HG03442 (cell line): ENCODE measurements around the gene TSPAN32.
"Not testable (repeated sequence)": the region's sequence is repeated elsewhere in the genome, so short reads cannot be mapped to it uniquely, and the experiment has no call there.

Experiments
- ATAC-seq: cut with Tn5 transposase; IDR thresholded peaks from one replicate; pipeline ENCODE4 v1.9.1; 2021; ENCODE audit warnings: mild to moderate bottlenecking, moderate library complexity; ENCODE audit not compliant: unreplicated experiment

Gene TSPAN32

GRCh38 chr11:2362414-2362813, 60.6 kb downstream of the TSPAN32 start:
- ATAC-seq = no peak

- ATAC-seq = no peak
Measured at GRCh38 chr11:2363130-2363529, 61.3 kb downstream of the TSPAN32 start.

GRCh38 chr11:2363577-2364370, 62.0 kb downstream of the TSPAN32 start:
- no peak for ATAC-seq

GRCh38 chr11:2364386-2364785, 62.6 kb downstream of the TSPAN32 start:
- ATAC-seq = not testable (repeated sequence)

GRCh38 chr11:2365571-2366210, 63.9 kb downstream of the TSPAN32 start:
- no peak for ATAC-seq

- no peak for ATAC-seq
Measured at GRCh38 chr11:2366276-2366675, 64.5 kb downstream of the TSPAN32 start.

- no peak for ATAC-seq
Measured at GRCh38 chr11:2366733-2367132, 64.9 kb downstream of the TSPAN32 start.

GRCh38 chr11:2367266-2368160, 65.7 kb downstream of the TSPAN32 start:
- no peak for ATAC-seq
